B cell (primary cell): Measurements from ENCODE around the gene AMIGO1. TPM values are rescaled to one million over a fixed set of nuclear protein-coding genes. Genes with fewer than 3 reads are reported as not detected.

Experiments used
- ATAC-seq: fragments of 200-7000 bp; cut with Tn5 transposase; one replicate; pipeline ENCODE4 v1.10.0; 2021; ENCODE audit warnings: low read depth, mild to moderate bottlenecking, moderate number of reproducible peaks, moderate library complexity
- CTCF ChIA-PET: fragments of 350-600 bp; sonication (Branson Sonifier 250); formaldehyde crosslinking; loops from one replicate; lab custom pipeline; 2021; ENCODE audit warnings: antibody characterized with exemption, inconsistent platforms; lab: Charles Lee
- POLR2A ChIA-PET: fragments of 350-600 bp; sonication (Branson Sonifier 250); formaldehyde crosslinking; loops from one replicate; lab custom pipeline; 2021; ENCODE audit warnings: antibody characterized with exemption; lab: Charles Lee
- DNase-seq: peaks from one replicate; pipeline ENCODE4 v3.0.0; 2013
- H2AFZ ChIP-seq: 2 replicates; pipeline ENCODE4 v1.6.1; 2012; ENCODE audit warnings: mild to moderate bottlenecking, low read depth, low read length; ENCODE audit not compliant: insufficient read depth, poor library complexity, severe bottlenecking
- H3K27ac ChIP-seq, 2 donors: 1 replicate in 1 of 2; 2 replicates in 1 of 2; pipeline ENCODE4 v1.5.1; 2012 to 2013; ENCODE audit warnings: low read length in 2 of 2, mild to moderate bottlenecking in 2 of 2, moderate library complexity in 1 of 2
- H3K27me3 ChIP-seq, 4 experiments: fragments of 200-600 bp in 1 of 4; sonication (generic) in 1 of 4; replicated peaks in 1 of 4; 1 replicate in 2 of 4; 2 replicates in 2 of 4; pipeline versions ENCODE4 v1.6.1 to v1.7.0; 2013 to 2016; ENCODE audit warnings: low read length in 3 of 4, mild to moderate bottlenecking in 2 of 4, mixed read lengths in 1 of 4, moderate library complexity in 1 of 4; ENCODE audit not compliant: insufficient read depth in 4 of 4, control insufficient read depth in 3 of 4; ENCODE audit errors: control extremely low read depth in 1 of 4
- H3K36me3 ChIP-seq, 2 experiments: replicated peaks in 1 of 2; 1 replicate in 1 of 2; 2 replicates in 1 of 2; pipeline versions ENCODE4 v1.6.1 to v1.7.1; 2013; ENCODE audit warnings: low read length in 1 of 2; ENCODE audit not compliant: insufficient read depth in 2 of 2, control insufficient read depth in 1 of 2; ENCODE audit errors: control extremely low read depth in 1 of 2, extremely low read depth in 1 of 2
- H3K4me1 ChIP-seq, 2 donors: fragments of 200-600 bp in 1 of 2; sonication (generic) in 1 of 2; 1 replicate in 1 of 2; 2 replicates in 1 of 2; pipeline versions ENCODE4 v1.5.1 to v1.6.1; 2013 to 2017; ENCODE audit warnings: low read length in 2 of 2; ENCODE audit not compliant: control insufficient read depth in 2 of 2, insufficient read depth in 2 of 2
- H3K4me2 ChIP-seq: replicated peaks from 2 replicates; pipeline ENCODE3; 2012; ENCODE audit warnings: mild to moderate bottlenecking, low read depth, low read length; ENCODE audit not compliant: poor library complexity, severe bottlenecking
- H3K4me3 ChIP-seq, 5 experiments: fragments of 200-600 bp in 1 of 5; sonication (generic) in 1 of 5; 1 replicate in 3 of 5; 2 replicates in 2 of 5; pipeline versions ENCODE4 v1.5.1 to v1.7.0; 2011 to 2016; ENCODE audit warnings: low read length in 4 of 5, mild to moderate bottlenecking in 4 of 5, low read depth in 2 of 5, control low read depth in 1 of 5, moderate library complexity in 1 of 5; ENCODE audit not compliant: insufficient read depth in 1 of 5; ENCODE audit errors: control extremely low read depth in 1 of 5, extremely low read depth in 1 of 5
- H3K79me2 ChIP-seq: fragments of 200-600 bp; sonication (generic); one replicate; pipeline ENCODE4 v1.6.0; 2016; ENCODE audit warnings: low read length; ENCODE audit not compliant: control insufficient read depth, insufficient read depth
- H3K9ac ChIP-seq: fragments of 200-600 bp; sonication (generic); 2 replicates; pipeline ENCODE4 v1.6.1; 2017; ENCODE audit warnings: mild to moderate bottlenecking, low read length, moderate library complexity
- H3K9me3 ChIP-seq, 3 donors: one replicate each; pipeline versions ENCODE4 v1.6.1 to v1.7.1; 2013; ENCODE audit warnings: low read length in 2 of 3; ENCODE audit not compliant: control insufficient read depth in 2 of 3, insufficient read depth in 1 of 3; ENCODE audit errors: control extremely low read depth in 1 of 3
- H4K20me1 ChIP-seq: 2 replicates; pipeline ENCODE4 v1.6.0; 2012; ENCODE audit warnings: mild to moderate bottlenecking, low read length; ENCODE audit not compliant: insufficient read depth, control insufficient read depth, poor library complexity, severe bottlenecking
- H3K27ac Mint-ChIP-seq: one replicate; pipeline ENCODE4 v1.8.0; 2021; ENCODE audit warnings: mixed read lengths
- H3K27me3 Mint-ChIP-seq: one replicate; pipeline ENCODE4 v1.8.0; 2021; ENCODE audit warnings: mixed read lengths
- H3K4me1 Mint-ChIP-seq: one replicate; pipeline ENCODE4 v1.8.0; 2021; ENCODE audit warnings: mixed read lengths
- H3K4me3 Mint-ChIP-seq: one replicate; pipeline ENCODE4 v1.8.0; 2021; ENCODE audit warnings: mixed read lengths
- H3K9me3 Mint-ChIP-seq: one replicate; pipeline ENCODE4 v1.8.0; 2022; ENCODE audit warnings: mixed read lengths; ENCODE audit not compliant: insufficient read depth
- EZH2 ChIP-seq: IDR thresholded peaks from 2 replicates; pipeline ENCODE4 v1.6.1; 2012; ENCODE audit warnings: borderline replicate concordance, low read depth, mild to moderate bottlenecking, moderate library complexity, low read length; ENCODE audit not compliant: insufficient read depth, poor library complexity, severe bottlenecking
- WGBS: methylation state at CpG from one replicate; pipeline ENCODE4 v1.1.5; 2013; ENCODE audit warnings: missing lambda C conversion rate; ENCODE audit not compliant: insufficient coverage; 5-methylcytosine and 5-hydroxymethylcytosine counted together
- intact Hi-C: fragments of 100-400 bp; cut with micrococcal nuclease; formaldehyde crosslinking; loops from one replicate; pipeline ENCODE4 v1.10.0; 2022
- polyA plus RNA-seq: library from polyadenylated mRNA; depleted of rRNA; stranded (reverse); fragments of >200 nt; gene quantifications from 2 replicates; pipeline ENCODE4 v1.2.3, GENCODE V29; 2012
- total RNA-seq, 2 donors: library from RNA; stranded (reverse); fragments of 120-200 nt in 1 of 2; gene quantifications; 1 replicate in 1 of 2; 2 replicates in 1 of 2; pipeline versions ENCODE4 v1.2.3 to v1.2.4, GENCODE V29; 2013 to 2022
- TF ChIP-seq, protein P1 (sequence below): fragments of 200-600 bp; IDR thresholded peaks from one replicate; pipeline ENCODE4 v1.8.0; 2022; ENCODE audit warnings: antibody characterized with exemption, mild to moderate bottlenecking

AMIGO1 gene
- total and polyA plus RNA-seq, 2 donors (not counting 1 experiment from before 2014, with no cell fraction given): 0.19 to 2.4 TPM

DNA sequence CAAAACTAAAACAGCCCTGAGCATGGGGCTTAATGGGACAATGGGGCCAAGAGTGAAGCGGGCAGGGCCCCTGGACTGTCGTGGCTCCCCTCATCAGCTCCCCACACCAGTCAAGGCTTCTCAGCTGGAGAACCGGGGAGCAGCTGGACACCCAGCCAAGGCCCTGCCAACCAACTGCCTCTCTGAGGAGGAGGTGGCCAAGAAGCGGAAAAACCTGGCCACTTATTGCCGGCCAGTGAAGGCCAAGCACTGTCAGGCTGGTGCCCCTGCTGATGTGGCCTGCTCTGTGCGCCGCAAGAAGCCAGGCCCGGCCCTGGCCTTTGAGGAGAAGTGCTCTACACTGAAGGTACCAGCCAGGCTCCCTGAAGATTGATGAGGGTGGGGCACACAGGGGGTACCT, 18.2 kb downstream of the AMIGO1 start:
- H3K4me1 ChIP-seq: peaks cover 16 to 33% of the 10 kb centered on the region in 2 donors
- H3K4me1 Mint-ChIP-seq: peaks cover 29% of the 10 kb centered on the region
- H3K27ac ChIP-seq: no peak overlapping the region
- POLR2A ChIA-PET: interaction anchor here (1.1 kb wide), 1 partner anchor 41 kb away, joined by 19 read pairs; no protein-coding TSS in a partner anchor
- no peaks in the 10 kb centered on the region for H3K9me3 ChIP-seq
- DNase-seq (no peak), ATAC-seq (no peak)
- no peaks in the 10 kb centered on the region for H3K9me3 Mint-ChIP-seq
- H3K36me3 ChIP-seq: peaks cover 0 to 35% of the 10 kb centered on the region in 2 experiments
- H3K4me2 ChIP-seq: no peak overlapping the region
- H3K79me2 ChIP-seq: peaks cover 42% of the 10 kb centered on the region
- peaks cover 20% of the 10 kb centered on the region for H4K20me1 ChIP-seq
- 98% methylated on average over 8 of the region's 8 CpGs for WGBS
- no peaks in the 10 kb centered on the region for H3K27me3 Mint-ChIP-seq
- TF ChIP-seq EZH2: no peak
- TF ChIP-seq, protein P1, sequence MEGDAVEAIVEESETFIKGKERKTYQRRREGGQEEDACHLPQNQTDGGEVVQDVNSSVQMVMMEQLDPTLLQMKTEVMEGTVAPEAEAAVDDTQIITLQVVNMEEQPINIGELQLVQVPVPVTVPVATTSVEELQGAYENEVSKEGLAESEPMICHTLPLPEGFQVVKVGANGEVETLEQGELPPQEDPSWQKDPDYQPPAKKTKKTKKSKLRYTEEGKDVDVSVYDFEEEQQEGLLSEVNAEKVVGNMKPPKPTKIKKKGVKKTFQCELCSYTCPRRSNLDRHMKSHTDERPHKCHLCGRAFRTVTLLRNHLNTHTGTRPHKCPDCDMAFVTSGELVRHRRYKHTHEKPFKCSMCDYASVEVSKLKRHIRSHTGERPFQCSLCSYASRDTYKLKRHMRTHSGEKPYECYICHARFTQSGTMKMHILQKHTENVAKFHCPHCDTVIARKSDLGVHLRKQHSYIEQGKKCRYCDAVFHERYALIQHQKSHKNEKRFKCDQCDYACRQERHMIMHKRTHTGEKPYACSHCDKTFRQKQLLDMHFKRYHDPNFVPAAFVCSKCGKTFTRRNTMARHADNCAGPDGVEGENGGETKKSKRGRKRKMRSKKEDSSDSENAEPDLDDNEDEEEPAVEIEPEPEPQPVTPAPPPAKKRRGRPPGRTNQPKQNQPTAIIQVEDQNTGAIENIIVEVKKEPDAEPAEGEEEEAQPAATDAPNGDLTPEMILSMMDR: no peak
- no peak overlapping the region for H3K4me3 Mint-ChIP-seq
- intact Hi-C loops: loop anchor here (5.0 kb wide), 2 partner anchors 131 to 496 kb away; no protein-coding TSS in a partner anchor
- H3K27ac Mint-ChIP-seq: no peak overlapping the region
- H3K9ac ChIP-seq: no peak overlapping the region
- no peak overlapping the region for H3K4me3 ChIP-seq
- CTCF ChIA-PET: interaction anchor here (0.7 to 37.9 kb wide), 17 partner anchors 8 to 493 kb away, joined by 3 to 926 read pairs (median 6); partner anchors contain the start of genes AHCYL1, AMIGO1, GNAI3 and GPR61
- H3K27me3 ChIP-seq: no peaks in the 10 kb centered on the region
- H2AFZ ChIP-seq: no peak overlapping the region

DNA sequence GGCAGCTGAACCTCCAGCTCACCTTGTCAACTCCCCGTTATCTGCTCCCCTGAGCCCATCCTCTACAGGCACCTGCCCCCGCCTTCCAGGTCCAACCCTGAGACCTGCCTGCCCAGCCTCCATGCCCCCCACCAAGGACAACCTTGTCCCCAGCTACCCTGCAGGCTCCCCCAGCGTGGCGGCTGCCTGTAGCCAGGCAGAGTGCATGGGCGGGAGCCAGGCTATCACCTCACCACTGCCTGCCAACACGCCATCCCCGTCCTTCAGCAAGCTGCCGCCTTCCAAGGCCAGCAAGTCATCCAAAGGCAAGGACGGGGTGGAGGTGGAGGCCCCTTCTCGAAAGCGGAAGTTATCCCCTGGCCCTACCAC, 18.6 kb downstream of the AMIGO1 start:
- Histone ChIP-seq H3K4me1 (peaks cover 16 to 31% of the 10 kb centered on the region in 2 donors), H3K27me3 (no peaks in the 10 kb centered on the region), H3K4me2 (no peak overlapping the region), H3K9me3 (no peaks in the 10 kb centered on the region), H2AFZ (no peak overlapping the region), H3K9ac (no peak overlapping the region), H4K20me1 (peaks cover 17% of the 10 kb centered on the region), H3K36me3 (peaks cover 0 to 31% of the 10 kb centered on the region in 2 experiments), H3K4me3 (no peak overlapping the region), H3K27ac (no peak overlapping the region), H3K79me2 (peaks cover 39% of the 10 kb centered on the region)
- WGBS: 94% methylated on average over 8 of the region's 11 CpGs
- H3K27ac Mint-ChIP-seq: peak overlapping the region; percentile 37
- no peak for DNase-seq
- H3K4me1 Mint-ChIP-seq: peaks cover 25% of the 10 kb centered on the region
- ATAC-seq: no peak
- H3K27me3 Mint-ChIP-seq: no peaks in the 10 kb centered on the region
- ChIA-PET POLR2A (interaction anchor here (1.1 kb wide), 1 partner anchor 42 kb away, joined by 19 read pairs; no protein-coding TSS in a partner anchor), CTCF (interaction anchor here (0.6 to 37.9 kb wide), 22 partner anchors 8 to 494 kb away, joined by 3 to 926 read pairs (median 6); partner anchors contain the start of genes AHCYL1, AMIGO1, GNAI3 and GPR61)
- TF ChIP-seq EZH2: no peak
- TF ChIP-seq, protein P1: no peak
- no peaks in the 10 kb centered on the region for H3K9me3 Mint-ChIP-seq
- intact Hi-C loops: loop anchor here (1.0 to 5.0 kb wide), 3 partner anchors 41 to 496 kb away; no protein-coding TSS in a partner anchor
- H3K4me3 Mint-ChIP-seq: no peak overlapping the region
